GM10248 (cell line): ENCODE data around the gene TOM1L2.

Experiments
- CTCF ChIA-PET: fragments of 300-600 bp; sonication (Branson Sonifier 250); formaldehyde crosslinking; extraction: SDS; loops from one replicate; lab custom pipeline; 2021; ENCODE audit warnings: antibody characterized with exemption; lab: Yijun Ruan, JAX
- POLR2A ChIA-PET: fragments of 350-650 bp; sonication (Branson Sonifier 250); formaldehyde crosslinking; extraction: SDS; loops from one replicate; lab custom pipeline; 2020; ENCODE audit warnings: antibody characterized with exemption; lab: Yijun Ruan, JAX
- DNase-seq: peaks from one replicate; pipeline ENCODE4 v3.0.0; 2012; ENCODE audit errors: extremely low spot score
- CTCF ChIP-seq: IDR thresholded peaks from 2 replicates; pipeline ENCODE4 v1.5.1; 2012; ENCODE audit warnings: mild to moderate bottlenecking, low read depth; ENCODE audit errors: extremely low read depth, missing control alignments, control extremely low read depth

The TOM1L2 gene

GRCh38 chr17:17934806-17935205, 37.4 kb downstream of the TOM1L2 start:
- ChIA-PET POLR2A (no interaction called here), CTCF (interaction anchor here (1.5 to 2.2 kb wide), 5 partner anchors 10 to 55 kb away, joined by 3 to 16 read pairs (median 5); no protein-coding TSS in a partner anchor)
- no peak for TF ChIP-seq CTCF
- DNase-seq: no peak

GRCh38 chr17:17934214-17934613, 38.0 kb downstream of the TOM1L2 start:
- TF ChIP-seq CTCF: no peak
- no peak for DNase-seq
- ChIA-PET CTCF (interaction anchor here (1.6 to 2.2 kb wide), 3 partner anchors 15 to 55 kb away, joined by 3 to 16 read pairs (median 3); no protein-coding TSS in a partner anchor), POLR2A (no interaction called here)

- DNase-seq: no peak
- no peak for TF ChIP-seq CTCF
- ChIA-PET POLR2A (no interaction called here), CTCF (no interaction called here)
Observed at GRCh38 chr17:17933775-17934174, 38.4 kb downstream of the TOM1L2 start.

- ChIA-PET POLR2A (no interaction called here), CTCF (interaction anchor here (1.3 to 2.3 kb wide), 4 partner anchors 10 to 25 kb away, joined by 3 to 17 read pairs (median 5); no protein-coding TSS in a partner anchor)
- no peak for DNase-seq
- TF ChIP-seq CTCF: no peak
Observed at GRCh38 chr17:17931159-17931558, 41.0 kb downstream of the TOM1L2 start.

GRCh38 chr17:17930674-17931073, 41.5 kb downstream of the TOM1L2 start:
- CTCF ChIA-PET: interaction anchor here (1.3 to 2.1 kb wide), 2 partner anchors 10 to 25 kb away, joined by 3 to 6 read pairs; no protein-coding TSS in a partner anchor
- DNase-seq: no peak
- no peak for TF ChIP-seq CTCF
- POLR2A ChIA-PET: no interaction called here

- no peak for DNase-seq
- ChIA-PET POLR2A (no interaction called here), CTCF (interaction anchor here (1.3 to 2.1 kb wide), 2 partner anchors 9 to 26 kb away, joined by 3 to 6 read pairs; no protein-coding TSS in a partner anchor)
- TF ChIP-seq CTCF: no peak
Observed at GRCh38 chr17:17929655-17930380, 42.4 kb downstream of the TOM1L2 start.
